Measurements from ENCODE around the gene CELSR3.

Gene CELSR3

DNA sequence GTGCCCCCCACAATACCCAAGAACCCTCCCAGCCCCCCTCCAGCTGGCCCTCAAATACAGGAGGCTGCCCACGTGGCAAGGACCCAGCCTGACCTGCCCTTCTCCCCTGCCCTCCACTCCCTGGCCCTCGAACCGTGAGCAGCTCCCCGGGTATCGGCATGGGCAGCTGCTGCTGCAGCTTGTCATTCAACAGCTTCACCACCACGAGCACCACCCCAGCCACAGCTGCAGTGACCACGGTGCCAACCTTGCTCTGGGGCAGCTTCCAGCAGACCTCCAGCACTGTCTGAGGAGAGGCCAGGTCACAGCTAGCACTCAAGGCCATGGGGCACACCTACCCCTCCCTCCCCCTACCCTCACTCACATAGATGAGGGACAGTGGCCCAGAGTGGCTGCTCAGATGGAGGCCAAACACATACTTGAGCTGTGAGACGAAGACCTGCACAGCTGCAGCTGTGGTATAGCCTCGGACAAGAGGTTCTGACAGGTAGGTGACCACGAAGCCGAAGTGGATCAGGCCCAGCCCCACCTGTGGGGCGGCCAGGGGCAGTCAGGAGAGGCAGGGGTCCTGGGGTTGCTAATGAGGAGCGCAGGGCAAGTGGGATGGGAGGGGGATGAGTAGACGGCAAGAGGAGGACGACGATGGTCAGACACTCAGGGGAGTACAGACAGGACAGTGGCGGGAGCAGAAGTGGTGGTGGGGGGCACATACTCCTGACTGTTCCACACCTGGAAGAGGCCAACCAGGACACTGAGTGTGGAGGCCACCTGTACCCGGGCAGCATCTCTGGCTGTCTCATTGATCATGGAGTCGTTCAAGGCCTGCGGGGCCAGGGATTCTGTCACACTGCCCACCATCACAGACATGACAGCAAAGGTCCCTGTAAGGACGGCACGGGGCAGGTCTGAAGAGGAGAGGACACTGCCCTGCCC, 30.9 kb downstream of the CELSR3 start:
- DNase-seq: no peak

DNA sequence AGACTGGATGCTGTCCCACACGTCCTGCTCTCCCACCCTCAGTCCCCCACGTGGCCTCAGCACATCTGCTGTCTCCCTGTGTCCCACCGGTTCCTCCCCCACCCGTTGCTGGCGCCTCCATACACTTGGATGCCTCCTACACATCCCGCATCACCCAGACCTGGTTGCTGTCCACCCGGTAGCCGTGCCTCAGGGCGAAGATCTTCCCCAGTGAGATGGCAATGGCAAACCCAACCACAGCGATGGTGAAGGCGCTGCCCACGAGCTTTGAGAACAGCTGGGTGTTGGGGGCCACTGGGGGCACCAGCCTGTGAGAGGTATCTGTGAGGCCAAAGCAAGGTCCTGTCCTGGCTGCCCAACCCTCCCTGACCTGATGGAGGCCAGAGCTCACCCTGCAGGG, 31.9 kb downstream of the CELSR3 start:
- no peak for DNase-seq

- DNase-seq: no peak
These were observed 32.3 kb downstream of the CELSR3 start for GRCh38 chr3:48630407-48630806.

GRCh38 chr3:48629894-48630293, 32.8 kb downstream of the CELSR3 start:
- DNase-seq: no peak

DNA sequence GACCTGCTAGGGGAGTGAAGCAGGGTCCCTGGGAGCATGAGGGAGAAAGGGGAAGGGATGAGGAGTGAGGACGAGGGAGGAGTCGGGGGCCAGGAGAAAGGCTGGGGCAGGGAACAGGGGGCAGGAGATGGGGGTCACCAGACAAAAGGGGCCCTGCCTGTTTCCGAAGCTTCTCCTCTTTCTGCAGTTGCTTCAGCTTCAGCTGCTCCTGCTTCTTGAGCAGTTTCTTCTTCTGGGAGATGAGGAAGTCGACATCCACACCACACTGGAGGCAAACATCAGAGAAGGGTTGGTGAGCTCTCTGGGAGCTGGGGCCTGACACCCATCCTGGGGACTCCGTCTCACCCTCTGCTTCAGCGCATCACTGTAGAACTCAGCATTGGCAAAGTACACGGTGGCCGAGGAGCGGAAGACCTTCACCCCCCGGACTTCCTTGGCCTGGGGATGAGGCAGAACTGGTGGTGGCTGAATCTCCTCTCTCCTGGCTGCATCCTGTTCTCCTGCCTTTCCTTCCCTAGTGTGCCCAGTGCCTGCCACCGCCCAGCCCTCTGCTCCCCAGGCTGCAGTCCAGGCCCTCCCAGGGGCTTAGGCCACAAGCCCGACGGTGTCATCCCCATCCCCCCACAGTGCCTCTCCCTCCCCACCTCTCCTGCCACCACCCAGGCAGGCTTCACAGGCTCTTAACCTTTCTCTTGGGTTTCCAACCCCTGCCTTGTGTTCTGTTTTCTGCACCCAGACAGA, 34.2 kb downstream of the CELSR3 start:
- DNase-seq: no peak

DNA sequence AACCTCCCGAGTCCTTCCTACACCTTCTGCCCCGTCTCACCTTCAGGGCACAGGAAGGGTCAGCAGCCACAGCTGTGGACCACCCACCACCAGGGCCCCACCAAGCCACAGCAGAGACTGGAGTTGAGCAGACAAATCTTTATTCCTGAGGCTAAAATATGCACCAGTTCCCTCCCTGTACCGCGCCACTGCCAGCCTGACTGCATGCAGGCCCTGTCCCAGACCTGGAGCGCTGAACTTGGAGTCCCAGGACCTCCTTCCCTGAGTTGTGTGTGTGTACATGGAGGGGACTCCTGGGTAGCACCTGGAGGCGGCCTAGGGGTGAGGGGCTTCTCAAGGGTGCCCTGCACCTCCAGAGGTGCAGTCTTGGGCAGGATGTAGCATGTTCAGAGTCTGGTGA, 37.1 kb downstream of the CELSR3 start:
- no peak for DNase-seq

GRCh38 chr3:48624767-48625166, 37.9 kb downstream of the CELSR3 start:
- DNase-seq: no peak

DNA sequence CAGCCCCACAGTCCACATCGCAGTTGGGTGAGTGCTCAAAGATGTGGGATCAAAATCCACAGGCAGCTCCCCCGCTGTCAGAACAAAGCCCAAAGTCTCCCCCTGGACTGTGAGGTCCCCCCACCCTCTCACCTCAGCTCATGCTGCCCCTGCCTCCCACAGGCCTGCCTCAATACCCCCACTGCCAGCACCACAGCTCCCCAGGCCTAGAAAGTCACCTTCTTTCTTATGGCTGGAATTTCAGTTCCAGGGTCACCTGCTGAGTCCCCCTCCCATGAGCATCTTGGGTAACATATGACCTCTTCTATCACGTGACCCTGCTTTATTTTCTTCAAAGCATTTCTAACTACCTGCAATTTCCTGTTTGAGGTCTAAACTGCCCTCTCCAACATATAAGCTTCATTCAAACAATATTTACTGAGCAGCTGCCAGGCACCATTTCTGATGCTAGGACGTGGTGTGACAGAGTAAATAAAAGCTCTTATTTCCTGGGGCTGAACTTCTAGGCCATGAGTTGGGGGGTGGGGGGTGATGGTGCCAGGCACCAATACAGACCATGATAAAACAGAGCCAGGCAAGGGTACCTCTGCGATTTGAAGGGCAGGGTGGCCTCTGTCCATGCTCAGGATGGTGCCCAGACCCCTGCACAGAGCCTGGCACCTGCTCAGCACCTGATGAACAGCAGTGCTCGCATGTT, 38.7 kb downstream of the CELSR3 start:
- no peak for DNase-seq

DNA sequence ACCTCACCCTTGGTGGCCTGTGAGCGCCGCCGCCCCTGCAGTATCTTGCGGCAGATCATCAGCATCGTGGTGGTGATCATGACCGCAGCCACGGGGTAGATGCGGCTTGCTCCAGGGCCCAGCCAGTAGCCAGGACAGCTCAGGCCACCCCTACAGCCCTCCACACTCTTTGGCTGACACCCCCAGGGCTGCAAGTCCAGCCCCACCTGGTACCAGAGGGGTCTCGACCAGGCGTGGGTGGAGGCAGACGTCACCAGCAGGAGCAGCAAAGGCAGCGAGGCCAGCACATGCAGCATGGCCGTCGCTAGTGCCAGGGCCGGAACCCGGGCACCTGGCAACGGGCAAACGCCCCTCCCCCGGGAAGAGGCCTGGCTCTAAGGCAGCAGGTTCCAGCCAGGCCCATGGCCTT, 41.2 kb downstream of the CELSR3 start, which contains the start of gene TMEM89:
TSS of gene TMEM89 (minus strand) at position 309 of the 409 bp plus-strand sequence. CDS start at position 296, 13 bp downstream.
- DNase-seq: no peak

- DNase-seq: no peak
These were observed 42.9 kb downstream of the CELSR3 start for GRCh38 chr3:48619541-48620524.

DNA sequence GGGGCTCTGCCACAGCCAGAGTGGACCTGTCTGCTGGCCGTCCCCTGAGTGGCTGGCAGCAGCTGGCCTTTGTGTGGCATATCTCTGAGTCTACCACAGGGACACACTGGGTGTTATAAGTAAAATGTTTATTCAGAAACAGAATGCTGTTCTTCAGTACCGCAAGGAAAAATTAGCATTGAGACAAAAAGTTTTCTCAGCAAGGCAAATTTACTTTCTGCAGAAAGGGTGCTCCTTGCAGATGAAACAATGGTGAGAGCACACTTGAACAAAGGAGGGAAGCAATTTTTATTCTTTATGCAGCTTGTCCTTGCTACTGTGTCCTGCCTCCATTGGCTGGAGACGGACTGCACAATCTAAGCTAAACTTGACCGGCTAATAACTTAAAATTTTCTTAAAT, 45.1 kb downstream of the CELSR3 start:
- DNase-seq: no peak

GRCh38 chr3:48614044-48614443, 48.6 kb downstream of the CELSR3 start:
- no peak for DNase-seq

DNA sequence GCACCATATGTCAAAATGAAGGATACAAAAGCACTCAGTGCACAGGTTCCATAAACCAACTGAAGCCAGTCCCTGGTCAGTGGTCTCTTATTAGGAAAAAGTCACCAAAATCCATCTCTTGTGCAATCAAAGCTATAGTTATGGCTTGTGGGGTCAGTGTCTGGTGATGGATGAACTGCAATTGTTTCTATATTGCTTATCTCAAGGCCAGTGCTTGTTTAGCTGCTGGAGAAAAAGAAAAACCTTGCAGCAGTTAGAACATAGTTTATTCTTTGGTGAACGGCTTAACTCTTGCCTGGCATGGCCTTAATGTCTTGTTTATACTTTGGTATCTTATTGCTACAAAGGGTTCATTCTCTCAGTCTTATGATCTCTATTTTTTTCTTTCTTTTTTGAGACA, 50.4 kb downstream of the CELSR3 start:
- DNase-seq: no peak

- peak; percentile 97 for DNase-seq
These were observed 53.3 kb downstream of the CELSR3 start, which contains the start of gene UQCRC1 for GRCh38 chr3:48609088-48610005. UQCRC1 (minus strand) TSS chr3:48609646; CDS start chr3:48609620, 26 bp downstream.

DNA sequence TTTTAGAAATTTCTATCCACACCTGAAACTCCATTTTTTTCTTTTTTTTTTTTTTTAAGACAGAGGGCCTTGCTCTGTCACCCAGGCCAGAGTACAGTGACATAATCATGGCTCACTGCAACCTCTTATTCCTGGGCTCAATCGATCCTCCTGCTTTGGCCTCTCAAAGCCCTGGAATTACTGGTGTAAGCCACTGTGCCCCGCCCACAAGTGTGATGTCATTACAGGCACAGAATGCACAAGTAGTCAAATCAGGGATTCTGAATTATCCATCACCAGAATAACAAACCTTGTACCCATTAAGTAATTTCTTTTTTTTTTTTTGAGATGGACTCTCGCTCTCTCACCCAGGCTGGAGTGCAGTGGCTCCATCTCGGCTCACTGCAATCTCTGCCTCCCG, 55.2 kb downstream of the CELSR3 start:
- DNase-seq: no peak

- DNase-seq: no peak
These were observed 61.1 kb downstream of the CELSR3 start for GRCh38 chr3:48601622-48601994.

DNA sequence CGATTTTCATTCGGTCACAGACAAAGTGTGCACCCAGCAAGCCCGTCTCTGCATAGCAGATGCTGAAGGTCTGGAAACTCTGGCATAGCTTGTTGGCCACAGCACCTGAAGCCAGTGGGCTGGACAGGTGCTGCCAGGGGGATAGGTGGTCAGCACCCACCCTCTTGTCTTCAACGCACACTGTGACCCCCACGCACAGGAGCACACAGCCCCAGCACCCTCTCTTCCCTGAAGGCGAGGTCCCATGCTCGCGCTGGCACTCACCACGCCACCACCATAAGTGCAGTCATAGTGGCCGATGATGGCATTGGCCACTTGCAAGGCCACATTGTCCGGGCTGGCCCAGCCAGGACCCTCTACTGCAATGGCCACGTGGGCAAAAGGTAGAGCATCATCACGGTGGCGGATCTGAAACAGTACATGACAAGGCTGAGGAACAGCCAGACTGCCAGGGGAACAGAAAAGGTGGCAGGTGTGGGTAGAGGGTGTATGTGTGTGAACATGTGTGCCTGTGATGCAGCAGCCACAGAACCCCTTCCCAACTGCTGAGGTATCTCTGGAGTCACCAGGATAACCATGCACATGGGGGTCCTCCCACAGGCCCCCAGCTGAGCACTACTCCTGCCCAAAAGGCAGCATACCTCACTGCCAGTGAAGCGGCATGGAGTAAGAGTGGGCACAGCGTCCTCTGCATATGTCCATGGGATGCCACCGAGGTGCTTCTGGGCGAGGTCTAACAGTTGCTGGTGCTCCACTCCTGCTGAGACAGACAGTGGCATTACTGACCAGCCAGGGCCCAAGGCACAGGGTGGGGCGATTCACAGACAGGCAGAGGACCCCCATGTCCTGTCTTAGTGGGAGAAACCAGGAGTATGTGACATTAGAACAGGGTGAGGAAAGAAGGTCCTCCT, 61.7 kb downstream of the CELSR3 start:
- no peak for DNase-seq

DNA sequence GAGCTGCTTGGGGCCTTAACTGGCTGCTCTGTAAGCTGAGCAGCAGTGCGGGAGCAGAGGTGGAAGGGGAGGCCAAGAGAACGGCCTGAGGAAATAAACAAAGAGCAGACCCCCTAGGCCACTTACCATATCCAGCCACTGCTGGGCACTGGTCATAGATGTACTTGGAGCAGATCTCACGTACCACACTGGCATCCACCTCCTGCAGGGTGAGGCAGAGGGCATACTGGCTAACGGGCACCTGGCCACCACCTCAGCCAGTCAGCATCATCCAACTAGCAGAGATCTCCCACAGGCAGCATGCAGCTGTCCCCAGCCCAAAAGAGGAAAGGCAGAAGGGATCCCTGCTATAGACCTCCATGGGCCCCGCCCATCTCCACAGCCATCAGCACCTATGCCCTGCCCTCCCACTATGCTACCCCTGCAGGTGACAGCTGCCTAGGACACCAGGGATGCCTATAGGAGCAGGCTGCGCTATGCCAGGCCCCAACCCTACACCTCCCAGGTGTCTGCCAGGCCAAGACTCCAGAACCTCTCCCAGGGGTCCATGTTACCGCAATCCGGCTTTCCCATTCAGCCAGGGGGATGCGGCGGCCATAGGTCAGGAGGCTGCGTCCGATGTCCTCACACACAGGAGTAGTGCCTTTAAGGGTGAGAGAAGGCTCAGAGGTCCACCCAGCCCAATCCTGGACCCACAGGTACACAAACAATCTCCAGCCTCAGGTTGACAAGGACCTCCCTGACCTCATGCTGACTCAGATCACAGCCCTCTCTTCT, 63.0 kb downstream of the CELSR3 start:
- DNase-seq: no peak

GRCh38 chr3:48599077-48599501, 63.6 kb downstream of the CELSR3 start:
- no peak for DNase-seq

All from activated effector memory CD4-positive, alpha-beta T cell treated with anti-CD3 and anti-CD28 coated beads, Interleukin-2, amount 50 U/mL, for 16 hours (primary cell).